H1 (cell line): Measurements from ENCODE around the gene TEX14. TPM values are rescaled to one million over a fixed set of nuclear protein-coding genes. Genes with fewer than 3 reads are reported as not detected.

ENCODE experiments used
- CTCF ChIA-PET: fragments of 300-600 bp; sonication (Branson Sonifier 250); formaldehyde crosslinking; loops from one replicate; lab custom pipeline; 2021; ENCODE audit not compliant: partially characterized antibody; lab: Charles Lee
- POLR2A ChIA-PET: fragments of 300-600 bp; sonication (Branson Sonifier 250); formaldehyde crosslinking; loops from one replicate; lab custom pipeline; 2021; ENCODE audit warnings: inconsistent platforms; ENCODE audit not compliant: partially characterized antibody; lab: Charles Lee
- DNase-seq, 2 experiments: peaks; one replicate each; pipeline versions ENCODE4 v3.0.0 to v3.0.0-alpha.2; 2010 to 2022; ENCODE audit warnings: low spot score in 2 of 2, low read depth in 1 of 2, mixed read lengths in 1 of 2
- FAIRE-seq: peaks from 2 replicates; lab custom pipeline; 2011; peaks lifted over from hg19 to GRCh38; lab: Jason Lieb, UNC
- H2AFZ ChIP-seq: 2 replicates; pipeline ENCODE4 v1.8.1; 2012; ENCODE audit warnings: low read length, inconsistent platforms
- H2AK5ac ChIP-seq: 2 replicates; pipeline ENCODE4 v1.6.1; 2013; ENCODE audit warnings: low read depth, low read length
- H2BK120ac ChIP-seq: replicated peaks from 2 replicates; pipeline ENCODE3; 2013; ENCODE audit warnings: low read depth, low read length, inconsistent platforms
- H2BK12ac ChIP-seq: 2 replicates; pipeline ENCODE4 v1.6.1; 2013; ENCODE audit warnings: low read depth, low read length
- H2BK15ac ChIP-seq: 2 replicates; pipeline ENCODE4 v1.6.1; 2013; ENCODE audit warnings: low read length
- H2BK20ac ChIP-seq: 2 replicates; pipeline ENCODE4 v1.6.1; 2013; ENCODE audit warnings: low read length
- H2BK5ac ChIP-seq: 2 replicates; pipeline ENCODE4 v1.6.1; 2013; ENCODE audit warnings: low read depth, low read length
- H3K14ac ChIP-seq: 2 replicates; pipeline ENCODE4 v1.6.1; 2013; ENCODE audit warnings: inconsistent platforms; ENCODE audit not compliant: insufficient read length
- H3K18ac ChIP-seq: 2 replicates; pipeline ENCODE4 v1.6.1; 2013; ENCODE audit warnings: low read length; ENCODE audit errors: extremely low read depth
- H3K23ac ChIP-seq: 2 replicates; pipeline ENCODE4 v1.6.1; 2013; ENCODE audit warnings: inconsistent platforms; ENCODE audit not compliant: insufficient read length
- H3K23me2 ChIP-seq: 2 replicates; pipeline ENCODE4 v1.6.1; 2013; ENCODE audit warnings: low read depth, low read length
- H3K27ac ChIP-seq: 2 replicates; pipeline ENCODE4 v1.6.1; 2011; ENCODE audit warnings: low read depth, low read length, inconsistent platforms
- H3K27me3 ChIP-seq, 4 experiments: replicated peaks in 1 of 4; 1 replicate in 1 of 4; 2 replicates in 3 of 4; pipeline versions ENCODE4 v1.6.1 to v1.8.1; 2011 to 2013; ENCODE audit warnings: low read length in 3 of 4, mild to moderate bottlenecking in 3 of 4, inconsistent platforms in 2 of 4, mixed read lengths in 2 of 4, moderate library complexity in 1 of 4; ENCODE audit not compliant: control insufficient read depth in 3 of 4, insufficient read depth in 3 of 4; ENCODE audit errors: extremely low read depth in 1 of 4
- H3K36me3 ChIP-seq, 4 experiments: 2 replicates each; pipeline versions ENCODE4 v1.6.1 to v1.8.1; 2011 to 2013; ENCODE audit warnings: mild to moderate bottlenecking in 4 of 4, low read length in 3 of 4, moderate library complexity in 2 of 4, control low read depth in 1 of 4, inconsistent platforms in 1 of 4; ENCODE audit not compliant: insufficient read depth in 4 of 4, control insufficient read depth in 2 of 4
- H3K4ac ChIP-seq: replicated peaks from 2 replicates; pipeline ENCODE3; 2013; ENCODE audit warnings: low read length, low read depth, mixed read lengths, inconsistent platforms; ENCODE audit not compliant: insufficient read length
- H3K4me1 ChIP-seq, 4 experiments: replicated peaks in 1 of 4; 1 replicate in 1 of 4; 2 replicates in 3 of 4; pipeline versions ENCODE4 v1.6.1 to v1.8.1; 2011 to 2013; ENCODE audit warnings: low read length in 3 of 4, inconsistent platforms in 2 of 4, mixed read lengths in 1 of 4; ENCODE audit not compliant: insufficient read depth in 4 of 4, control insufficient read depth in 3 of 4
- H3K4me2 ChIP-seq, 2 experiments: 2 replicates each; pipeline versions ENCODE4 v1.6.1 to v1.8.1; 2011 to 2013; ENCODE audit warnings: low read depth in 2 of 2, low read length in 2 of 2, control low read depth in 1 of 2, inconsistent platforms in 1 of 2, mild to moderate bottlenecking in 1 of 2; ENCODE audit not compliant: insufficient read depth in 1 of 2
- H3K4me3 ChIP-seq, 4 experiments: fragments of 200-600, 300-600 bp in 1 of 4; sonication (generic), shearing (Covaris generic), sonication (Bioruptor Twin) in 1 of 4; 2 replicates each; pipeline versions ENCODE4 v1.5.1 to v1.8.1; 2011 to 2016; ENCODE audit warnings: low read length in 4 of 4, low read depth in 3 of 4, control low read depth in 2 of 4, inconsistent platforms in 2 of 4, mild to moderate bottlenecking in 2 of 4, mixed read lengths in 1 of 4, moderate library complexity in 1 of 4; ENCODE audit not compliant: insufficient read depth in 2 of 4; ENCODE audit errors: extremely low read depth in 1 of 4
- H3K56ac ChIP-seq: replicated peaks from 2 replicates; pipeline ENCODE3; 2013; ENCODE audit warnings: low read depth, mild to moderate bottlenecking, mixed read lengths, low read length, inconsistent platforms; ENCODE audit not compliant: insufficient read length
- H3K79me1 ChIP-seq: 2 replicates; pipeline ENCODE4 v1.6.1; 2013; ENCODE audit warnings: low read depth, low read length, control low read depth
- H3K79me2 ChIP-seq, 2 experiments: 2 replicates each; pipeline versions ENCODE4 v1.6.1 to v1.8.1; 2012 to 2013; ENCODE audit warnings: low read length in 2 of 2, mild to moderate bottlenecking in 2 of 2, inconsistent platforms in 1 of 2; ENCODE audit not compliant: insufficient read depth in 2 of 2, control insufficient read depth in 1 of 2
- H3K9ac ChIP-seq, 4 experiments: replicated peaks in 1 of 4; 1 replicate in 1 of 4; 2 replicates in 3 of 4; pipeline versions ENCODE4 v1.6.1 to v1.8.1; 2011 to 2013; ENCODE audit warnings: low read depth in 3 of 4, low read length in 3 of 4, control low read depth in 2 of 4, mild to moderate bottlenecking in 2 of 4, moderate library complexity in 2 of 4, inconsistent platforms in 1 of 4; ENCODE audit errors: extremely low read depth in 1 of 4
- H3K9me3 ChIP-seq, 2 experiments: 2 replicates each; pipeline versions ENCODE4 v1.6.1 to v1.8.1; 2012 to 2013; ENCODE audit warnings: mild to moderate bottlenecking in 2 of 2, moderate library complexity in 2 of 2, control low read depth in 1 of 2, inconsistent platforms in 1 of 2, low read depth in 1 of 2, low read length in 1 of 2, mixed read lengths in 1 of 2; ENCODE audit not compliant: insufficient read depth in 2 of 2
- H4K20me1 ChIP-seq, 2 experiments: replicated peaks in 1 of 2; 2 replicates each; pipeline versions ENCODE3 to v1.8.1; 2011 to 2013; ENCODE audit warnings: inconsistent platforms in 2 of 2, low read length in 2 of 2, mild to moderate bottlenecking in 1 of 2; ENCODE audit not compliant: insufficient read depth in 2 of 2, control insufficient read depth in 1 of 2
- H4K5ac ChIP-seq: 2 replicates; pipeline ENCODE4 v1.6.1; 2013; ENCODE audit warnings: low read length, low read depth, mixed read lengths, inconsistent platforms; ENCODE audit not compliant: insufficient read length
- H4K8ac ChIP-seq: 2 replicates; pipeline ENCODE4 v1.8.0; 2013; ENCODE audit warnings: mild to moderate bottlenecking, moderate library complexity, low read length, inconsistent platforms; ENCODE audit not compliant: insufficient read depth; ENCODE audit errors: extremely low read depth
- H4K91ac ChIP-seq: replicated peaks from 2 replicates; pipeline ENCODE3; 2013; ENCODE audit warnings: low read length, mixed read lengths, inconsistent platforms; ENCODE audit not compliant: insufficient read length
- CEBPB ChIP-seq: IDR thresholded peaks from 2 replicates; pipeline ENCODE4 v1.6.1; 2012; ENCODE audit warnings: low read depth, low read length
- HDAC2 ChIP-seq, 2 experiments: fragments of 300-600 bp in 1 of 2; sonication (generic) in 1 of 2; IDR thresholded peaks; 2 replicates each; pipeline ENCODE4 v1.6.1; 2011 to 2012; ENCODE audit warnings: low read depth in 2 of 2, low read length in 2 of 2, mild to moderate bottlenecking in 2 of 2, moderate library complexity in 2 of 2, borderline replicate concordance in 1 of 2, inconsistent platforms in 1 of 2
- KDM1A ChIP-seq: fragments of 200-600, 300-600 bp; sonication (generic); IDR thresholded peaks from 2 replicates; pipeline ENCODE4 v1.7.1; 2016; ENCODE audit warnings: mild to moderate bottlenecking, low read length, borderline replicate concordance
- NRF1 ChIP-seq: IDR thresholded peaks from 2 replicates; pipeline ENCODE4 v1.6.1; 2011; ENCODE audit warnings: mild to moderate bottlenecking, low read depth, low read length, improper control_type of control experiment
- SIX5 ChIP-seq: IDR thresholded peaks from 2 replicates; pipeline ENCODE4 v1.6.1; 2011; ENCODE audit warnings: mild to moderate bottlenecking, low read depth, low read length
- SP4 ChIP-seq: IDR thresholded peaks from 2 replicates; pipeline ENCODE4 v1.6.1; 2012; ENCODE audit warnings: low read length, inconsistent platforms
- WGBS, 2 experiments: shearing (Covaris generic) in 1 of 2; methylation state at CpG; one replicate each; pipeline versions ENCODE4 v1.1.6 to v1.1.7; 2013 to 2015; ENCODE audit warnings: low lambda C conversion rate in 2 of 2, mixed read lengths in 2 of 2, inconsistent platforms in 1 of 2, low coverage in 1 of 2, missing lambda C conversion rate in 1 of 2; ENCODE audit not compliant: insufficient replicate concordance in 2 of 2, insufficient coverage in 1 of 2, insufficient read length in 1 of 2; ENCODE audit errors: extremely low coverage in 1 of 2, missing lambda C conversion rate in 1 of 2; 5-methylcytosine and 5-hydroxymethylcytosine counted together
- polyA plus RNA-seq, 7 experiments: library from polyadenylated mRNA; depleted of rRNA in 3 of 7; stranded (reverse) in 5 of 7; unstranded in 2 of 7; fragments of >200 nt in 5 of 7; fragments of 200-250 nt in 2 of 7; gene quantifications; 1 replicate in 5 of 7; 2 replicates in 1 of 7; 4 replicates in 1 of 7; pipeline versions ENCODE4 v1.2.1 to v1.2.3, GENCODE V29; 2011 to 2013; ENCODE audit warnings: missing spikeins in 2 of 7, mixed read lengths in 2 of 7
- total RNA-seq: library from RNA; stranded (reverse); fragmentation: NEBNext Ultra II Directional; extraction: Animal tissue kit (Norgen Biotek cat#: 25700); gene quantifications from 2 replicates; pipeline ENCODE4 v1.2.1, GENCODE V29; 2021

TEX14 gene
- total and polyA plus RNA-seq, 2 of the 8 experiments (the other 6 are each of a cell fraction or from before 2014, with no cell fraction given), result 0.83 to 2.5 TPM

GRCh38 chr17:58565389-58566311, 126.2 kb downstream of the TEX14 start:
- Histone ChIP-seq H3K4ac (no peak overlapping the region), H2AFZ (peak overlapping the region; percentile 35; the same call in 1 of the 2 replicates), H3K4me2 (peak overlapping the region; percentile 29 to 40; a peak in 3 of 4 replicates), H4K91ac (no peak overlapping the region), H4K20me1 (no peaks in the 10 kb centered on the region), H2BK20ac (no peak overlapping the region), H3K27me3 (no peaks in the 10 kb centered on the region), H2BK12ac (no peak overlapping the region), H2BK5ac (0 out of 2 replicates have a peak overlapping the region, but pooled peaks have one; percentile 36), H2BK120ac (peak overlapping the region; percentile 45), H3K23me2 (no peaks in the 10 kb centered on the region), H3K18ac (no peak overlapping the region), H4K8ac (no peak overlapping the region), H3K14ac (no peak overlapping the region), H3K36me3 (no peaks in the 10 kb centered on the region), H3K79me2 (no peaks in the 10 kb centered on the region), H3K56ac (no peak overlapping the region), H3K9ac (no peak overlapping the region), H2AK5ac (no peak overlapping the region), H3K79me1 (no peaks in the 10 kb centered on the region), H3K9me3 (no peaks in the 10 kb centered on the region), H4K5ac (no peak overlapping the region), H3K4me3 (peak overlapping the region in 1 of 4 experiments; percentile 7; a peak in 1 of 8 replicates), H3K27ac (no peak overlapping the region), H3K4me1 (peaks cover 2 to 17% (median 12%) of the 10 kb centered on the region in 4 experiments; a peak in 6 of 7 replicates), H2BK15ac (no peak overlapping the region), H3K23ac (no peak overlapping the region)
- DNase-seq (peak in 1 of 2 experiments; percentile 29), FAIRE-seq (peak; percentile 91)
- 31% methylated on average over 8 of the region's 8 CpGs; no CpG with 5 or more reads in 1 of the 2 experiments for WGBS, 2 experiments
- POLR2A ChIA-PET, result interaction anchor here (1.1 to 1.9 kb wide), 2 partner anchors 52 to 66 kb away, joined by 3 to 14 read pairs; no protein-coding TSS in a partner anchor
- CTCF ChIA-PET, result interaction anchor here (1.5 to 2.1 kb wide), 3 partner anchors 11 to 45 kb away, joined by 4 to 18 read pairs (median 10); no protein-coding TSS in a partner anchor
- TF ChIP-seq SIX5 (no peak), CEBPB (0 out of 2 replicates have a peak, but pooled peaks have one; percentile 7), HDAC2 (IDR thresholded peaks at IDR 0.05; ENCODE audit: borderline replicate concordance in 1 of 2, low read depth in 2 of 2, low read length in 2 of 2) (peak in 1 of 2 experiments; percentile 77; a peak in 1 of 4 replicates), NRF1 (no peak), SP4 (no peak), KDM1A (peak; percentile 93)
